CD14-positive monocyte (primary cell): ENCODE results near the gene GFI1B. TPM values are rescaled to one million over a fixed set of nuclear protein-coding genes. Genes with fewer than 3 reads are reported as not detected.

ENCODE experiments used
- DNase-seq, 3 donors: peaks; one replicate each; pipeline ENCODE4 v3.0.0-alpha.2; 2011 to 2022
- H2AFZ ChIP-seq: 2 replicates; pipeline ENCODE4 v1.6.0; 2012; ENCODE audit warnings: mild to moderate bottlenecking, low read depth, low read length, inconsistent platforms; ENCODE audit not compliant: insufficient read depth, poor library complexity, severe bottlenecking
- H3K27ac ChIP-seq, 2 donors: 1 replicate in 1 of 2; 2 replicates in 1 of 2; pipeline ENCODE4 v1.5.1; 2012 to 2013; ENCODE audit warnings: low read length in 2 of 2, control low read depth in 1 of 2, inconsistent platforms in 1 of 2, low read depth in 1 of 2, mild to moderate bottlenecking in 1 of 2
- H3K27me3 ChIP-seq, 2 donors: one replicate each; pipeline versions ENCODE4 v1.6.0 to v1.6.1; 2011 to 2013; ENCODE audit warnings: low read length in 2 of 2; ENCODE audit not compliant: control insufficient read depth in 2 of 2, insufficient read depth in 2 of 2
- H3K36me3 ChIP-seq, 2 donors: replicated peaks in 1 of 2; 1 replicate in 1 of 2; 2 replicates in 1 of 2; pipeline versions ENCODE4 v1.5.1 to v1.6.1; 2012 to 2013; ENCODE audit warnings: low read length in 2 of 2, control low read depth in 1 of 2, inconsistent platforms in 1 of 2, mild to moderate bottlenecking in 1 of 2; ENCODE audit not compliant: insufficient read depth in 2 of 2, control insufficient read depth in 1 of 2
- H3K4me1 ChIP-seq, 2 donors: 1 replicate in 1 of 2; 2 replicates in 1 of 2; pipeline versions ENCODE4 v1.5.1 to v1.6.1; 2012 to 2013; ENCODE audit warnings: low read length in 2 of 2, control low read depth in 1 of 2, inconsistent platforms in 1 of 2, mild to moderate bottlenecking in 1 of 2, moderate library complexity in 1 of 2; ENCODE audit not compliant: insufficient read depth in 2 of 2, control insufficient read depth in 1 of 2
- H3K4me2 ChIP-seq: replicated peaks from 2 replicates; pipeline ENCODE3; 2012; ENCODE audit warnings: low read length, moderate library complexity, mild to moderate bottlenecking; ENCODE audit not compliant: poor library complexity, severe bottlenecking; ENCODE audit errors: extremely low read depth
- H3K4me3 ChIP-seq, 3 experiments: fragments of 200-600 bp in 1 of 3; sonication (generic) in 1 of 3; replicated peaks in 1 of 3; 1 replicate in 2 of 3; 2 replicates in 1 of 3; pipeline ENCODE4 v1.5.1; 2011 to 2013; ENCODE audit warnings: low read length in 3 of 3, mild to moderate bottlenecking in 3 of 3, control low read depth in 2 of 3, low read depth in 2 of 3, inconsistent platforms in 1 of 3, moderate library complexity in 1 of 3
- H3K79me2 ChIP-seq: 2 replicates; pipeline ENCODE4 v1.6.0; 2012; ENCODE audit warnings: mild to moderate bottlenecking, control low read depth, inconsistent platforms, low read length, moderate library complexity; ENCODE audit not compliant: insufficient read depth
- H3K9ac ChIP-seq: 2 replicates; pipeline ENCODE4 v1.6.0; 2017; ENCODE audit warnings: low read length, mild to moderate bottlenecking; ENCODE audit not compliant: insufficient read depth, poor library complexity, severe bottlenecking
- H3K9me3 ChIP-seq, 2 donors: replicated peaks in 1 of 2; 1 replicate in 1 of 2; 2 replicates in 1 of 2; pipeline versions ENCODE4 v1.5.1 to v1.6.1; 2012 to 2013; ENCODE audit warnings: low read length in 2 of 2, control low read depth in 1 of 2; ENCODE audit not compliant: control insufficient read depth in 1 of 2, insufficient read depth in 1 of 2
- H4K20me1 ChIP-seq: 2 replicates; pipeline ENCODE4 v1.6.0; 2012; ENCODE audit warnings: mild to moderate bottlenecking, low read length, control low read depth, moderate library complexity; ENCODE audit not compliant: insufficient read depth
- H3K27ac Mint-ChIP-seq, 7 donors: one replicate each; pipeline ENCODE4 v1.8.0; 2020; ENCODE audit warnings: mild to moderate bottlenecking in 7 of 7, mixed read lengths in 7 of 7, moderate library complexity in 6 of 7, inconsistent platforms in 2 of 7
- H3K27me3 Mint-ChIP-seq, 3 donors: one replicate each; pipeline ENCODE4 v1.8.0; 2021 to 2022; ENCODE audit warnings: low read depth in 3 of 3, mild to moderate bottlenecking in 3 of 3, mixed read lengths in 3 of 3, moderate library complexity in 3 of 3, inconsistent platforms in 1 of 3
- H3K36me3 Mint-ChIP-seq, 2 donors: one replicate each; pipeline ENCODE4 v1.8.0; 2020; ENCODE audit warnings: mixed read lengths in 2 of 2, inconsistent platforms in 1 of 2, mild to moderate bottlenecking in 1 of 2
- H3K4me1 Mint-ChIP-seq: one replicate; pipeline ENCODE4 v1.8.0; 2020; ENCODE audit warnings: mild to moderate bottlenecking, mixed read lengths
- H3K4me3 Mint-ChIP-seq, 2 donors: one replicate each; pipeline ENCODE4 v1.8.0; 2020; ENCODE audit warnings: mild to moderate bottlenecking in 2 of 2, mixed read lengths in 2 of 2, moderate library complexity in 1 of 2
- H3K9me3 Mint-ChIP-seq, 7 donors: one replicate each; pipeline ENCODE4 v1.8.0; 2020 to 2022; ENCODE audit warnings: mixed read lengths in 7 of 7, mild to moderate bottlenecking in 6 of 7, moderate library complexity in 6 of 7, inconsistent platforms in 2 of 7
- CTCF ChIP-seq: fragments of 200-600 bp; IDR thresholded peaks from one replicate; pipeline ENCODE4 v1.8.0; 2022; ENCODE audit warnings: antibody characterized with exemption, mild to moderate bottlenecking
- WGBS: methylation state at CpG from one replicate; pipeline ENCODE4 v1.1.5; 2013; ENCODE audit warnings: missing lambda C conversion rate; ENCODE audit not compliant: insufficient coverage; 5-methylcytosine and 5-hydroxymethylcytosine counted together
- intact Hi-C, 2 donors: fragments of 100-400 bp; cut with micrococcal nuclease; formaldehyde crosslinking; loops; one replicate each; pipeline versions ENCODE4 v1.15.0 to v1.15.1; 2023
- polyA plus RNA-seq, 3 donors: library from polyadenylated mRNA; depleted of rRNA in 1 of 3; unstranded in 2 of 3; stranded (reverse) in 1 of 3; fragments of 300-500 nt in 2 of 3; fragments of >200 nt in 1 of 3; fragmentation: Illumina TruSeq in 2 of 3; gene quantifications; 1 replicate in 2 of 3; 2 replicates in 1 of 3; pipeline ENCODE4 v1.2.3, GENCODE V29; 2012 to 2021

Gene GFI1B
- polyA plus RNA-seq, 3 donors = 0.06 to 0.39 (median 0.21) TPM

DNA sequence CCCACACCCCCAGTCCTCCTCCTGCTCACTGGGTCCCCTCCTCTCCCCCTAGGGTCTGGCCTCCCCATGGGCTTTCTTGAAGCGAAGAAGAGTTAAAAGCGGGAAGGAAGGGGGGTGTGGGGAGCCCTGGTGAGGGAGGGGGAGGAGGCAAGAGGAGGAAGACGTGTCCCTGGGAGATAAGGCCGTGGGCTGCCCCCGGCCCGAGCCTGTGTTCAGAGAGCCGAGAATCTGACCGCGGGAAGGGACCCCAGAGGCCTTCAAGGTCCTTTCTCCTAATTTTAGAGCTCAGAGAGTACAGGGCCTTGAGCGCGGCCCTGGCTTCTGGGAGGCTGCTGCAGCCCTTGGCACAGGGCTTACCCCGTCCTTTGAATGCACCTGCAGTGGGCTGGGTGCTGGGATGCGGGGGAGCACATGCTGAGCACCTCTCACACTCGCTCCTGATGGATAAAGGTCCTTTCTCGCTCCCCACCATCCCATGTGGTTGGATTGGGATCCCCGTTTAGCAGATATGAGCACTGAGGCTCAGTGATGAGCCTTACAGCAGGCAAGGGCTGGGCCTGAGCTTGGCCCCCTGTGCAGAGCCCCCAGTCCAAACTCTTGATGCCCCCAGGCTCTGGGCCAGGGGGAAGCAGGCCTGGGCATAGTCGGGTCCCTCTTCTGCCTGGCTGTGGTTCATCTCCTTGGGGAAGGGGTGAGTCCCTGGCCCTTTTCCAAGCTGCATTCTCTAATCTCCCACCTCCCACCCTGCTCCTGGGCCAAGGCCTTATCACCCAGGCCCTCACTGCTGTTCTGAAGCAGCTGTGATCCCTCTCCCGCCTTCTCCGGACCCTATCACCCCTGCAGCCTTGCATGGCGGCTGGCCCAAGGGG is 5.9 kb downstream of the GFI1B start:
- Histone ChIP-seq H3K4me2 (no peak overlapping the region), H3K27me3 (peaks cover 14 to 21% of the 10 kb centered on the region in 2 donors), H3K9ac (no peak overlapping the region), H4K20me1 (no peaks in the 10 kb centered on the region), H3K4me1 (peaks cover 9 to 14% of the 10 kb centered on the region in 2 donors), H3K79me2 (no peaks in the 10 kb centered on the region), H2AFZ (no peak overlapping the region), H3K4me3 (no peak overlapping the region), H3K36me3 (no peaks in the 10 kb centered on the region), H3K9me3 (no peaks in the 10 kb centered on the region), H3K27ac (no peak overlapping the region)
- WGBS = 5% methylated on average over 12 of the region's 20 CpGs
- intact Hi-C loops = no loop called here
- Mint-ChIP-seq H3K9me3 (peaks cover 3 to 10% (median 4%) of the 10 kb centered on the region in 7 donors), H3K36me3 (no peaks in the 10 kb centered on the region), H3K4me1 (peaks cover 17% of the 10 kb centered on the region), H3K27me3 (peaks cover 19 to 69% (median 35%) of the 10 kb centered on the region in 3 donors), H3K27ac (no peak overlapping the region), H3K4me3 (no peak overlapping the region)
- no peak for DNase-seq
- TF ChIP-seq CTCF = no peak

DNA sequence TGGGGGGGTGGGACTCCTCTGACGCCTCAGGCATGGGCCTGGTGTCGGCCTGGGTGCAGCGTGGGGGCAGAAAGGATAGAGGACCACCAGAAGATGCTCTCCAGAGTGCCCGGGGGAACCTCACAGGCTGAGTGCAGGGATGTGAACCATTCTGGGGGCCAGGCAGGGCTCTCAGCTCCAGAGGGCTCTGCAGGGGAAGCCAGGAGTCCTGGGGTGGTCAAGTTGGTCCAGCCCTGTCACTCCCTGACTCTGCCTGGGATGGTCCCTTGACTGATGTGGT is 6.5 kb downstream of the GFI1B start:
- no peaks in the 10 kb centered on the region for H3K9me3 ChIP-seq
- no peaks in the 10 kb centered on the region for H4K20me1 ChIP-seq
- no peaks in the 10 kb centered on the region for H3K36me3 ChIP-seq
- Mint-ChIP-seq H3K27ac (no peak overlapping the region), H3K27me3 (peaks cover 14 to 64% (median 30%) of the 10 kb centered on the region in 3 donors), H3K4me3 (no peak overlapping the region), H3K36me3 (no peaks in the 10 kb centered on the region), H3K9me3 (peaks cover 3 to 10% (median 4%) of the 10 kb centered on the region in 7 donors), H3K4me1 (peaks cover 13% of the 10 kb centered on the region)
- H3K4me1 ChIP-seq = peaks cover 9 to 14% of the 10 kb centered on the region in 2 donors
- no peaks in the 10 kb centered on the region for H3K79me2 ChIP-seq
- H3K27me3 ChIP-seq = peaks cover 8 to 15% of the 10 kb centered on the region in 2 donors
- no peak for DNase-seq
- intact Hi-C loops = no loop called here
- H3K4me3 ChIP-seq = no peak overlapping the region
- no peak overlapping the region for H2AFZ ChIP-seq
- no peak for TF ChIP-seq CTCF
- H3K4me2 ChIP-seq = no peak overlapping the region
- 59% methylated on average over 4 of the region's 4 CpGs for WGBS
- H3K27ac ChIP-seq = no peak overlapping the region
- no peak overlapping the region for H3K9ac ChIP-seq
